ENCODE measurements around the gene TLE3. TPM values are rescaled to one million over a fixed set of nuclear protein-coding genes. Genes with fewer than 3 reads are reported as not detected.
A peak's percentile ranks its signal among the peaks of the same experiment; 100 is the strongest.

TLE3 gene
- total and polyA plus RNA-seq, 11 donors: 4.8 to 49.6 (median 16.4) TPM

GRCh38 chr15:70128414-70129140, 30.9 kb upstream of the TLE3 start:
- H3K4me3 ChIP-seq: no peak overlapping the region
- 85 to 92% (median 91%) methylated on average over 4 of the region's 4 CpGs for WGBS, 4 donors
- ATAC-seq (no peak), DNase-seq (no peak)
- peaks cover 0 to 8% (median 0%) of the 10 kb centered on the region in 9 donors for H3K27me3 ChIP-seq
- peaks cover 0 to 42% (median 28%) of the 10 kb centered on the region in 12 donors for H3K4me1 ChIP-seq
- TF ChIP-seq CTCF (IDR thresholded peaks at IDR 0.05) (no peak), POLR2A (IDR thresholded peaks at IDR 0.05) (no peak)
- H3K27ac ChIP-seq: no peak overlapping the region
- no peaks in the 10 kb centered on the region for H3K36me3 ChIP-seq
- intact Hi-C loops (cut with DNase I): loop anchor here in 2 of 10 donors (10.0 kb wide), 2 partner anchors 136 to 236 kb away; no protein-coding TSS in a partner anchor
- peaks cover 0 to 3% (median 0%) of the 10 kb centered on the region in 12 donors for H3K9me3 ChIP-seq

DNA sequence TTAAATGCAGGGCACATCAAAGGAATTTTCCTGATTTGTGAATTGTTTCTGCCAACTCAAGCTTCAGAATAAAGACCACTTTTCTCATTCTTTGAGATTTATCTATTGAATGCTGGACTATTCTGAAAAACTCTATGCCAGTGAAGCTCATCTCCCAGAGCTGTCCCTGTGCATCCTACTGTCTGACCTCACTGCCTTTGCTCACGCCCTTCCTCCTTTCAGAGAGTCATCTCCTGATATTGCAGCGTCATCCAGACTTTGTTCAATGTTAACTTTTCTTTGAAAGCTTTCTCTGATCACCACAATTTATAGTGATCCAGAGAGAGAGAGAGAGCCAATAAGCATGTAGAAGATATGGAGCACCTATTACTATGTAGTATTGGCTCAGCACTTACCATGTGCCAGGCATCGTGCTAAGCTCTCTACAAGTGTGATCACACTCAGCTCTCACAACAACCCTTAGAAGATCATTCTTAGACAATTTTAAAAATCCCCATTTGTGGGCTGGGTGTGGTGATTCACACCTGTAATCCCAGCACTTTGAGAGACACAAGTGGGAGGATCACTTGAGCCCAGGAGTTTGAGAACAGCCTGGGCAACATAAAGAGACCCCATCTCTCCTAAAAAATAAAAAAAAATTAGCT, 30.2 kb upstream of the TLE3 start:
- WGBS, 4 donors: 68 to 90% (median 80%) methylated on average over 3 of the region's 3 CpGs
- peaks cover 0 to 3% (median 0%) of the 10 kb centered on the region in 12 donors for H3K9me3 ChIP-seq
- H3K36me3 ChIP-seq: no peaks in the 10 kb centered on the region
- peaks cover 0 to 8% (median 0%) of the 10 kb centered on the region in 9 donors for H3K27me3 ChIP-seq
- H3K4me3 ChIP-seq: no peak overlapping the region
- H3K4me1 ChIP-seq: peaks cover 0 to 39% (median 22%) of the 10 kb centered on the region in 12 donors
- intact Hi-C loops (cut with DNase I): loop anchor here in 2 of 10 donors (10.0 kb wide), 2 partner anchors 137 to 237 kb away; no protein-coding TSS in a partner anchor
- peak overlapping the region in 1 of 12 donors; percentile 15 for H3K27ac ChIP-seq
- ATAC-seq (no peak), DNase-seq (no peak)
- TF ChIP-seq CTCF (IDR thresholded peaks at IDR 0.05): no peak
- TF ChIP-seq POLR2A (IDR thresholded peaks at IDR 0.05): no peak

DNA sequence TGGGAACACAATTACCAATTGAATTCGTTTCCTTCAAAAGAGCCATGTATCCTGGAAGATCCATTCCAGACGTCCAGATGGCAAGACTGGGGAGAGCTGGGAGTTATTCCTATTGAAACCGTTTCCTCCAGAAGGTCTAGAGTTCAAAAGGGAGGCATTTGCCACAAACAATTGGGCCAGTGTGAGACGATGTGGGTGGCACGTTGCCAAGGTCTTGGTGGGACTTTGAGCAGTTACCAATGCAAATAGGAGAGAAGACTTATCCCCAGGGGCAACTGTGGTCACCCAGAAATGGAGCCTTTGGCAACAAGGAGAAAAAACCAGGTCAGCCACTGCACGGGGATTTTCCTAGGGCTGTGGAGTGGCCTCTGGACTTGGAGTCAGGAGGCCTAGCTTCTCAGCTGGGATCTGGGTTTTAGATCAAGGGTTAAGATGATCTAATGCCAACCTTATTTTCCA, 29.6 kb upstream of the TLE3 start:
- ATAC-seq: peak in 2 of 4 donors; percentile 44 to 58
- TF ChIP-seq CTCF (IDR thresholded peaks at IDR 0.05) (no peak), POLR2A (IDR thresholded peaks at IDR 0.05) (no peak)
- Histone ChIP-seq H3K4me3 (no peak overlapping the region), H3K9me3 (peaks cover 0 to 3% (median 0%) of the 10 kb centered on the region in 12 donors), H3K4me1 (peaks cover 0 to 36% (median 19%) of the 10 kb centered on the region in 12 donors), H3K36me3 (no peaks in the 10 kb centered on the region), H3K27ac (peak overlapping the region in 1 of 12 donors; percentile 15), H3K27me3 (peaks cover 0 to 8% (median 0%) of the 10 kb centered on the region in 9 donors)
- WGBS, 4 donors: 42 to 57% (median 47%) methylated on average over 6 of the region's 6 CpGs
- intact Hi-C loops (cut with DNase I): loop anchor here in 2 of 10 donors (10.0 kb wide), 2 partner anchors 137 to 237 kb away; no protein-coding TSS in a partner anchor
- DNase-seq: peak; percentile 57 to 78 (median 62)

- intact Hi-C loops (cut with DNase I): loop anchor here in 2 of 10 donors (10.0 kb wide), 2 partner anchors 138 to 238 kb away; no protein-coding TSS in a partner anchor
- H3K4me1 ChIP-seq: peaks cover 0 to 27% (median 17%) of the 10 kb centered on the region in 12 donors
- no peaks in the 10 kb centered on the region for H3K36me3 ChIP-seq
- DNase-seq: no peak
- 70 to 83% (median 77%) methylated on average over 4 of the region's 4 CpGs for WGBS, 4 donors
- no peak overlapping the region for H3K27ac ChIP-seq
- no peak for TF ChIP-seq POLR2A (IDR thresholded peaks at IDR 0.05)
- no peak for TF ChIP-seq CTCF (IDR thresholded peaks at IDR 0.05)
- H3K27me3 ChIP-seq: peaks cover 0 to 8% (median 0%) of the 10 kb centered on the region in 9 donors
- no peak overlapping the region for H3K4me3 ChIP-seq
- ATAC-seq: no peak
- peaks cover 0 to 3% (median 0%) of the 10 kb centered on the region in 12 donors for H3K9me3 ChIP-seq
These were observed 28.6 kb upstream of the TLE3 start for GRCh38 chr15:70126362-70126761.
